ENCODE results near the gene ANXA5. TPM values are rescaled to one million over a fixed set of nuclear protein-coding genes. Genes with fewer than 3 reads are reported as not detected.
"Not testable (repeated sequence)": the region's sequence is repeated elsewhere in the genome, so short reads cannot be mapped to it uniquely, and the experiment has no call there.

The ANXA5 gene
- total RNA-seq, 2 donors from 2014 or later: 346 to 547 TPM

DNA sequence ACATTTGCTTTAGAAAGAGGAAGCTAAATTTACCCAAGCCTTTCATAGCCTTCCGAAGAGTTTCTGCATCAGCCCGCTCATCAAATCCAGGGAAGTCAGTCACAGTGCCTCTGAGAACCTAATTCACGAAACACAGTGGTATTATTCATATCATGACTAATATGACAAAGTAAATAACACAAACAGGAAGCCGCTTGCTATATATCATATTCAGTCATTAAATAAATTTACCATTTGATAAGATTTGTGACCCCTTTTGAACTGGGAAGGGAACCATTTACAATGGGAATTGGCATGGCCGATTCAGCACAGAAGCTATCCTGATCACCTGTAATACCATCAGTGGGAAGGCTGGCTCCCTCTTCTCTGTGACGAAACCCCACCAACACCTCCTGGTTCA lies 10.5 kb downstream of the ANXA5 start:
- no peak for DNase-seq (ENCODE audit: low spot score)
- intact Hi-C loops (cut with DNase I): no loop called here

DNA sequence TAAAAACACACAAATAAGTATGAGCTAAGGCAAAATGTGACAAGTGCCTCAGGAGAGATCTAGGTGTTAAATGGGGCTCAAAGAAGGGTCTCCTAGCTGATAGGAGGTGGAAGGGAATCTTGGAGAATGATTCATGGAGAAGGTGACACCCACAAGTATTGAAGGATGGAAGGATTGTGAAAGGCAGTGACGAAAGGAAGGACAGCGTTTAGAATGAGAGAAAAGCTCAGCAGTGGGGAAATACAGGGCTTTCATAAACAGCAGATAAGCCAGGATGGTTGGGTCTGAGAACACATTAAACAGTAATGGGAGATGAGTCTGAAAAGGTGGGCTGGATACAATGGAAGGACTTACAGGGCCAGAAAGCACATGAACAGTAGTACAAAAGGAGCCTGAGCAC lies 11.5 kb downstream of the ANXA5 start:
- DNase-seq (ENCODE audit: low spot score): no peak
- intact Hi-C loops (cut with DNase I): no loop called here

DNA sequence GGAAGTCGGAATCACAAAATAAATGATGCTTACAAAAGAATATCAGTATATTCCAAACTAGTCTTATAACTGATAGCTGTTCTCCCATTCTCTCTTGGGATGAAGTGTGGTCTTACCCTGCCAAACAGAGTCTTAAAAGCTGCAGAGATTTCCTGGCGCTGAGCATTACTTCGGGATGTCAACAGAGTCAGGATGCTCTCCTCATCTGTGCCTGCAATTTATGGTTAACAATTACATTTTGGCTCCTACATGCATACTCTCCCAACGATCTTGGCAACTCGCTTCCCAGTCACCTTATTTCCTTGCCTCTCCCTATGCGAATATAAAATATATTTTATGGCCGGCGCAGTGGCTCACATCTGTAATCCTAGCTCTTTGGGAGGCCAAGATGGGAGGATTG lies 12.2 kb downstream of the ANXA5 start:
- no peak for DNase-seq (ENCODE audit: low spot score)
- intact Hi-C loops (cut with DNase I): no loop called here

DNA sequence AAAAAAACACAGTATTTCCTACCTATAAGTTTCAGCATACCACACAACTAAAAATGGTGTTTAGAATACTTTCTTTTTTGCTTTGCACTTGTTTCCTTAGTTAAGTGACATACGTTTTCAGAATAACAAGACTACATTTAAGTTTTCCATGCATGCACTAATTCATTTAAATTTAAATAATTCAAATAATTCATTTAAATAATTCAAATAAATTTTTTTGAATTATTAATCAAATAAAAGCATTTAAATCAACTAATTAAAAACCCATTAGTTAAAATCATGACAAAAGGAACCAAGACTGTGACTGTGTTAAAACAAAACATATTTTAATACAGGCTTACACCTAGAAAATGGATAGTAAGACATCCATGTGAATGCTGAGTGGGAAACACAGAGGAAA lies 12.8 kb downstream of the ANXA5 start:
- no peak for DNase-seq (ENCODE audit: low spot score)
- intact Hi-C loops (cut with DNase I): no loop called here

DNA sequence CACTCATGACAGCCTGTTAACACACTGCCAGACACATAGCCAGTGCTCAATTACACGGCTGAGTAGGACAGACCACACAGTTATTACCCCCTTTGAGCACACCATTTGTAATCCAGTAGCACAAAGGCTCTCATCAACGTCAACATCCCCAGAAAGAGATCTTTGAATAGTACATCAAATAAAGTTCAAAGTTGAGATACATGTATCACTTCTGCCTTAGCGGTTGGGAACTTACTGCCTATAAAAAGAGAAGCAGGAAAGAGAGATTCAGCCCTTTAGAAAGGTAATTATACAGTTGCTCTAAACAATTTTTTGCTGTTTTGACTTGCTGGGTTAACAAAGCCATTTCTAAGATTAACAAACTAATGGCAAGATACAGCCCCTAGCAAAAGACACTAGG lies 16.2 kb downstream of the ANXA5 start:
- intact Hi-C loops (cut with DNase I): no loop called here
- no peak for DNase-seq (ENCODE audit: low spot score)

DNA sequence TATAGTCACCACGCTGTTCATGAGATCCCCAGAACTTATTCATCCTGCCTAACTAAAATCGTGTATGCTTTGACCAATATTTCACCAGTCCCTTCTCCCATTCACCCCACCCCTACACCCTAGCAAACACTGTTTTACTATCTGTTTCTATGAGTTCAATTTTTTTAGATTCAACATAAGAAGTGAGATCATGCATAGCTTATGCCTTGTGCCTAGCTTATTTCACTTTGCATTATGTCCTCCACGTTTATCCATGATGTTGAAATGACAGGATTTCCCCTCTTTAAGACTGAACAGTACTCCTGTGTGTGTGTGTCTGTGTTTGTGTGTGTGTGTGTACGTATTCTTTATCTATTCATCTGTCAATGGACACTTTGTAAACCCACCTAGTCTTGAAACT lies 16.8 kb downstream of the ANXA5 start:
- no peak for DNase-seq (ENCODE audit: low spot score)
- intact Hi-C loops (cut with DNase I): no loop called here

DNA sequence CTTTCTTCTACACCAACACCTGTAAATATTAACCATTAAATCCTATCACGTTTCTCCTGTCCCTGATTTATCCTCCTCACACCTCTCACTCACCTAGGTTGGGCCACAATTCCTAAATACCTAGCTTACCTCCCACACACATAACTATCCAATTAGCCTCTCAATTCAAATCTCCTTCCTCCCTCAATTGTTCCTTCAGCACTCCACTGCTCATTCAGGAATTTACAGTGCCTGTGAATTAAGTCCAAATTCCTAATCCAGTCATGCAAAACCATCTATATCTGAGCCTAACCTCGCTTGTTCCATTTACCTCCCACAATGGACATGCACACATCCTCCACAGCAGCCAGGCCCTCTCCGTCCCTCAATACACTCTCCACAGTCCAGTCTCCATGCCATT lies 17.5 kb downstream of the ANXA5 start:
- intact Hi-C loops (cut with DNase I): no loop called here
- DNase-seq (ENCODE audit: low spot score): no peak

DNA sequence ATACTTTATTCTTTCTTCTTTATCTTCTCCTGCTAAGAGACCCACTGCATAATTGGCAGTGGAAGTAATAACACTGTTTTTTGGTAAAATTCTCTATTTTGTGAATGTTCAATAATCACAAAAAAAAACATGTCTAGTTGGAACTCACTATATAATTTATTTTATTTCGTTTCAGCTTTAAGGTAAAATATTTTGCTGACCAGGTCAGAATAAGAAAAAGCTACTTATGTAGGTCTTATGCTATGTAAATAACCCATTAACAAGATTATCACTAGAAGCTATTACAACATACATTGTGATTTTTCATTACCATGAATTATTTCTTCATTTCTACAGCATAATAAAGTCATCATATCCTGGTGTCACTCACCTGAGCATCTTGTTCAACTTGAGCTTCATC lies 19.3 kb downstream of the ANXA5 start:
- intact Hi-C loops (cut with DNase I): no loop called here
- no peak for DNase-seq (ENCODE audit: low spot score)

DNA sequence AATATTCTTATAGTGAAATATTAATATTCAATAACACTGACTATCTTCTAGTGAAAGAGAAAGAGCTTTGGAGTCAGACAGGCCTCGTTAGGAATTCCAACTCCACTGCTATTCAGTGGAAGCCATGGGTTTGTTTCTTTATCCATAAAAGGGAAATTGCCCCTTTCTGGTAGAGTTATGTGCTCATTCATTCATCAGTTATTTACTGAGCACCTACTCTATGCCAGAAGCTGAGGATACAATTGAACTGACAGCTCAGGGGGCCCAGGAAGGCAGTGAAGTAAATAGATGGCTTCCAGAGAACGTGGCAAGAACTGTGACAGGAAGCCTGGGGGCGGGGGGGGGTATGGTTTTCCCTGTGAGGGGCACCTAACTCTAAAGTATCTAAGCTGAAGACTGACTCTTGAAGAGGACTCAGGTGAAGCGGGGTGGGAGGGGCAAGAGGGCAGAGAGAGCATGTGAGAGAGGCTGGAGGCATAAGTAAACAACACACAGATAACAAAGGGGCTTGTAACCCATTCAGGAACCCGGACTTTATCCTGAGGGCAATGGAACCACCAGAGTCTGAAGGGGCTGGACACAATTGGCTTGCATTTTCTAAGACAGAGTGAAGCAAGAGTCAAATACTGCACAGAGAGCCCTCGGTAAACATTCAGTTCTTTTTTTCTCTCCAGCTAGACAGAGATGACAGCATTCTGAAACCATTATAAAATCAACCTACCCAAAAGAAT lies 20.3 kb downstream of the ANXA5 start:
- intact Hi-C loops (cut with DNase I): no loop called here
- DNase-seq (ENCODE audit: low spot score): no peak

DNA sequence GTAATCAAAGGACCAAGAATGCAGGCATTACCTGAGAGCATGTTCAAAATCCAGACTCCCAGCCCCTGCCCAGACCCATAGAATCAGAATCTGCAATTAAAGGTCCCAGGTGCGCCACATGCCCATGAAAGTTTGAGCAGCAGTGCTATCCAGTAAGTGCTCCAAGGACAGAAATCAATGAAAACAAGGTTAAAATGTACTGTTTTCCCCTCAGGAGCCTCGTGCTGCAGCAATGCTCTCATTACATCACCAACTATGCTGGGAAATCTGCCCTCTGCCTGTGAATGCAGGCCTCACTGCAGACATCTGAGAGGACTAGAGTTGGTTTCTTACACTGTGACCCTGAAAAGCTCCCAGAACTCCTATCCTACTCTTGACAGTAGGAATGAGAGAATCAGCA lies 21.1 kb downstream of the ANXA5 start:
- intact Hi-C loops (cut with DNase I): no loop called here
- DNase-seq (ENCODE audit: low spot score): no peak

DNA sequence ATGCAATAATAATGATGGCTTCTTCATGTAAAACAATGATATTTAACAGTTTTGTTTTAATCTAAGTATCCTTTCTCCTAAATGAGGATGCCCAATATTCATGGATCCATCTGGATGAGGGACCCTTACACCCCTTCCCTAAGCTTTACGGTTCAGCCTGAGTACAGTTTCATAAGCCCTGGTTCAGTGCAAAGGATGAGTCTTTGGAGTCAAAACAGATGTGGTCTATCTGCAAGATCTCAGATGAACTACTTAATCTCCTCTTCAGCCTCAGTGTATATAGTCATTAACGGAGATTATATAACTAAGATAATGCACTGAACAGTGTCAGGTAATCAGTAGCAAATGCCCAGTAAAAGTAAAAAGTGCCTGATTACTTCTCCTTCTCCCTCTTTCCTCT lies 22.1 kb downstream of the ANXA5 start:
- DNase-seq (ENCODE audit: low spot score): no peak
- intact Hi-C loops (cut with DNase I): no loop called here

DNA sequence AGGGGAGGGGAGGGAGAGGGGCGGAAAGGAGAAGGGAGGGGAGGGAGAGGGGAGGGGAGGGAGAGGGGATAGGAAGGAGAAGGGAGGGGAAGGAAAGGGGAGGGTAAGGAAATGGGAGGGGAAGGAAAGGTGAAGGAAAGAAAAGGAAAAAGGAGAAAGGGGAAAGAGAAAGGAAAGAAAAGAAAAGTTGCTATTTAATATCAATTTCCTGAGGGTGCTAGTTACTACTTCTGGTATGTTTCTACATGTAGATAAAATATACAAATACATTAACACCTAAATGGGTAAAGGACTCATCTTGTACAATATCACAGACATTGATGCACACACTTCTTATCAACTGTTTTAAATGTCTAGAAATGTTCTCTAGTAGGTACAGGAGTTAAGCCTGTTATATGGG lies 22.6 kb downstream of the ANXA5 start:
- intact Hi-C loops (cut with DNase I): no loop called here
- no peak for DNase-seq (ENCODE audit: low spot score)

DNA sequence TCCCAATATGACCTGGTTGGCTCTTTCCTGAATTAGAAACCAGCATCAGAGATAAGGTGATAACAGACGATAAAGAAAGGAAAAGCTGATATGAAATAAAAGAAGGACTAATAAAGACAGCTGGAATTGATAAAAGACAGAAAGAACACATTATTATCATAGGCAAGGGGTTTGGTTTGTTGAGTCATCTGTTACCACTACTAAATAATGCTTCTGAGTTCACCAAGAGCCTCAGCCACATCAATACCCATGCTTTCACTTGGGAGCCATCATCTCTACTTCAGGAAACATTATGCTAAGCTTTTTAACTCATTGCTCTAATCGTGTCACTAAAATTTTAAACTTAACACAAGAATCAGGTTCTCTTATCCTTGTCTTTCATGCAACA lies 27.6 kb downstream of the ANXA5 start:
- DNase-seq (ENCODE audit: low spot score): no peak
- intact Hi-C loops (cut with DNase I): no loop called here

DNA sequence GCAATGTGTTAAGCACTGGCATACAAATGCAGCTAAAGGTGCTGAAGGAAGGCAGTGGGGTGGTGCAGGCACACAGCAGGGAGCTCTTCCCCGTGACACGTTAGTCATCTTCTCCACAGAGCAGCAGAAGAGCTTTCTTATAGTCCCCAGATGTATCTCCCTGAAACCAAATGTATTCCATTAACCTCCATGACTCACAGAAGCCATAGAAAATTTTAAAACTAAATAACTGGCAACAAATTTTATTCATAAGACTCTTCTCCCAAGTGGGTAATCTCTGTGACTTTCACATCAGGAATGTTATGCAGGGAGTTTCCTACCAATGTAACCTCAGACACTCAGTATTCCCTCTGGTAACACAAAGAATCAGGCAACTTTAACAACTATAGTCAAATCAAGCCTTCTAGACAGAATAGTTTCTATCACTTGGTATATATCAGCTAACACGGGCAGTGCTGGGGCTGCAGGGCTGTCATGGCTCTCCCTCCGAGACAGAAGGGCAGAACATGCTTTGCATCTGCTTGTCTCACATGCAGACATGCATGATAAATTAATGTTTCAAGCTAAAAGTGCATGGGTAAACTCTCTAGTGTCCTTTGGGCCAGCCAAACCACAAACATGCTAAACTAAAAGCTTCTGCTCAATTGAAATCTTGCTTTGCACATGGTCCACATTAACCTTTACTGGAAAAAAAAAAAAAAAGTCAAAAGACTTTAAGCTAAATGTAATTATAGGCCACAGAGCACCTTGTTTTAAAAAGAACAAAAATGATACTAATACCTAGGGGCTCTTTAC lies 28.2 kb downstream of the ANXA5 start:
- intact Hi-C loops (cut with DNase I): no loop called here
- DNase-seq (ENCODE audit: low spot score): no peak

DNA sequence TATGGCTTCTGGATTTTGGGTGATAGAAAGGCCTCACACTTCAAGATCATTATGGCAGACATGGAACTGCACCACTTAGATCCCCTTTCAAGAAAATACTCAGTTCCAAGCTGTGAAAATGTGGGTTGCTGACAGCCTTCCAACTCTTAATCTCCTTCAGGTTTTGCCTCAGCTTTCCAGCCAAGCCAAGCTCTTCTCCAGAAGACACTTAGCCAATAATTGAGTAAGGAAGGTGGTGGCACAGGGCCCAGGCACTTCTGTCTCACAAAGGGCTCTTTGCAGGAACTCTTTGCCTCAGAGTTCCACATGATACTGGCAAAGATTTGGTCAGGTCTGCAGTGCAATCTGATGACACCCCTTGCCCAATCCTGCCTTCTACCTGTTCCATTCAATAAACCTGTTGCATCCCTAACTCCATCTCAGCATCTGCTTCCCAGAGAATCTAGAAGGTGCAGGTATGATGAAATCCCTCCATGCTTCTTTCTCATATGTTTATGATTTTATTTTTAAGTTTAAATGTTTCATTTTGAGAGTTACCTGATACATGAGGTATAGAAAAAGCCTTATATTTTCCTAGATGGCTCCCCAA lies 30.6 kb downstream of the ANXA5 start:
- intact Hi-C loops (cut with DNase I): no loop called here
- no peak for DNase-seq (ENCODE audit: low spot score)

DNA sequence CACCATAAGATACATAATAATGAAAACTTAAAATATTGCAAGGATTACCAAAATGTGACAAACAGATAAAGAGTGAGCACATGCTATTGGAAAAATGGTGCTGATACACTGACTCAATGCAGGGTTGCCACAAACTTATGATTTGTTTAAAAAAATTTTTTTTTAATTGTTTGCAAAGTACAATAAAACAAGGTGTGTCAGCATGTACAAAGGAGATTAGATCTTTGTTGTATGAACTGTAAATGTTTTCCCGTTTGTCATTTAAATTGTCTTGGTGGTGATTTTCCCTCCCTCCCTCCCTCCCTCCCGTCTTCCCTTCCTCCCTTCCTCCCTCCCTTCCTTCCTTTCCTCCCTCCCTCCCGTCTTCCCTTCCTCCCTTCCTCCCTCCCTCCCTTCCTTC lies 31.4 kb downstream of the ANXA5 start:
- intact Hi-C loops (cut with DNase I): no loop called here
- DNase-seq (ENCODE audit: low spot score): no peak

DNA sequence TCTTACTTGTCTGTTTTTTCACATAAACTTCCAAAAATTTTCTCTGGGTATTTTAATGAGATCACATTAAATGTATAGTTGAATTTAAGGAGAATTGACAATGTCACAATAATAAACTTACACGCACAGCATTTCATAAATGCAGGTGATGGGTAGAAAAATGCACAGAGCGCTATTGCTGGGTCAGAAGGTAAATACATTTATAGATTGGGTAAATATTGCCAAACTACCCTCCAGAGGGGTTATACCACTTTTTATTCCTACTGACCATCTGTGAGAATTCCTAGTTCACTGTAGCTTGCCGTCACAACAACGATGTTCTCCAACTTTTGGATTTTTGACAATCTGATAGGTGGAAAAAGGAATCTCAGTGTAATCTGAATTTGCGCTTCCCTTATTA lies 34.6 kb downstream of the ANXA5 start:
- intact Hi-C loops (cut with DNase I): no loop called here

DNA sequence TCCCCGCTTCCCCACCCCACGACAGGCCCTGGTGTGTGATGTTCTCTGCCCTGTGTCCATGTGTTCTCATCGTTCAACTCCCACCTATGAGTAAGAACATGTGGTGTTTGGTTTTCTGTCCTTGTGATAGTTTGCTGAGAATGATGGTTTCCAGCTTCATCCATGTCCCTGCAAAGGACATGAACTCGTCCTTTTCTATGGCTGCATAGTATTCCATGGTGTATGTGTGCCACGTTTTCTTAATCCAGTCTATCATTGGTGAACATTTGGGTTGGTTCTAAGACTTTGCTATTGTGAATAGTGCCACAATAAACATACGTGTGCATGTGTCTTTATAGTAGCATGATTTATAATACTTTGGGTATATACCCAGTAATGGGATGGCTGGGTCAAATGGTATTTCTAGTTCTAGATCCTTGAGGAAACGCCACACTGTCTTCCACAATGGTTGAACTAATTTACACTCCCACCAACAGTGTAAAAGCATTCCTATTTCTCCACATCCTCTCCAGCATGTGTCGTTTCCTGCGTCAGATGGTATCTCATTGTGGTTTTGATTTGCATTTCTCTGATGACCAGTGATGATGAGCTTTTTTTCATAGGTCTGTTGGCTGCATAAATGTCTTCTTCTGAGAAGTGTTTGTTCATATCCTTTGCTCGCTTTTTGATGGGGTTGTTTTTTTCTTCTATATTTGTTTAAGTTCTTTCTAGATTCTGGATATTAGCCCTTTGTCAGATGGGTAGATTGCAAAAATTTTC lies 36.4 kb downstream of the ANXA5 start:
- intact Hi-C loops (cut with DNase I); DNase-seq (ENCODE audit: low spot score): not testable (repeated sequence)

More for the DNA sequence above, 34.6 kb downstream of the ANXA5 start:
- no peak for DNase-seq (ENCODE audit: low spot score)

DNA sequence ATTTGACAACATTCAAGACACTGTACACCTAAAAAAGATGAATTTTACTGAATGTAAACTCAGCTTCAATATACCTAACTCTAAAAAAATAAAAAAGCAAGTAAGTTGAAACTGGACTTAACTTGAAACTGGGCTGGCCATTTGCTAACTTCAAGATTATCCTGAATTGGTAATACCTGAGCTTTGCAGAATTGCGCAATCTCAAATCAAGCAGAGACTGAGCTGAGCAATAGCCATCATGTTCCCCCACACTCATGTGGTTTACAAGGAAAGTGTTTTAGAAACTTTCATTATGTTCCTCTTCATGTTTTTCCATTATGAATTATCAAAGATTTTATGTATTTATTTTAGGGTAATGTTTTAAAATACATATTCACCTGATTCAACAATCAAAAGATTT lies 38.7 kb downstream of the ANXA5 start:
- intact Hi-C loops (cut with DNase I): loop anchor here in 1 of 2 donors (10.0 kb wide), 1 partner anchor 293 kb away; no protein-coding TSS in a partner anchor
- no peak for DNase-seq (ENCODE audit: low spot score)

DNA sequence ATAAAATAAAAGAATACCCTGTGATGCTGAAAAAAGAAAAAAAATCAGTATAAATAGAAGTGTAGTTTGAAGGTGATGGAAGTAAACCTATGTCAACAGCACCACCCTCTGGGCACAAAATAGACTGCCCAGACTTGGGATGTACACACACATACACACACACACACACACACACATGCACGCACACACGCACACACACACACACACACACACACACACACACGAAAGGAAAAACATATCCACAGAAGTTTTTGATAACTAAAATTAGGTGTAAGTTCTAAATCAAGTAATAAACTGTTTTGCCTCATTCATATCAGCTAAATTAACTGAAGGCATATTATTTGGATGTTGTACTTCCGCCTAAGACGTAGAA lies 40.5 kb downstream of the ANXA5 start:
- intact Hi-C loops (cut with DNase I): loop anchor here in 1 of 2 donors (10.0 kb wide), 1 partner anchor 291 kb away; no protein-coding TSS in a partner anchor
- DNase-seq (ENCODE audit: low spot score): no peak

Data from posterior vena cava (tissue), 2 donors.